Calu3 (cell line): ENCODE measurements around the gene TOM1L2. TPM values are rescaled to one million over a fixed set of nuclear protein-coding genes. Genes with fewer than 3 reads are reported as not detected.

ENCODE experiments used
- BruUV-seq: library from RNA; stranded (reverse); fragments of 400-500 nt; replicated peaks from 2 replicates; lab custom pipeline; 2021; lab: Mats Ljungman, UMichigan
- CTCF ChIA-PET: fragments of 300-600 bp; sonication (Branson Sonifier 250); formaldehyde crosslinking; loops from one replicate; lab custom pipeline; 2022; ENCODE audit warnings: antibody characterized with exemption; lab: Charles Lee
- DNase-seq: peaks from one replicate; pipeline ENCODE4 v3.0.0; 2022
- H3K27ac Mint-ChIP-seq: one replicate; pipeline ENCODE4 v1.8.0; 2022; ENCODE audit warnings: mixed read lengths; ENCODE audit not compliant: unreplicated experiment
- H3K27me3 Mint-ChIP-seq: one replicate; pipeline ENCODE4 v1.8.0; 2022; ENCODE audit warnings: mixed read lengths; ENCODE audit not compliant: unreplicated experiment
- H3K36me3 Mint-ChIP-seq: one replicate; pipeline ENCODE4 v1.8.0; 2022; ENCODE audit warnings: mild to moderate bottlenecking, moderate library complexity, mixed read lengths; ENCODE audit not compliant: insufficient read depth, unreplicated experiment
- H3K4me1 Mint-ChIP-seq: one replicate; pipeline ENCODE4 v1.8.0; 2022; ENCODE audit warnings: mild to moderate bottlenecking, low read depth, mixed read lengths; ENCODE audit not compliant: unreplicated experiment
- H3K4me3 Mint-ChIP-seq: one replicate; pipeline ENCODE4 v1.8.0; 2022; ENCODE audit warnings: mild to moderate bottlenecking, low read depth, moderate library complexity, mixed read lengths; ENCODE audit not compliant: unreplicated experiment
- H3K9me3 Mint-ChIP-seq: one replicate; pipeline ENCODE4 v1.8.0; 2022; ENCODE audit warnings: low read depth, mixed read lengths; ENCODE audit not compliant: unreplicated experiment
- CTCF ChIP-seq: fragments of 200-600 bp; IDR thresholded peaks from one replicate; pipeline ENCODE4 v1.8.0; 2022; ENCODE audit warnings: antibody characterized with exemption; ENCODE audit not compliant: unreplicated experiment
- intact Hi-C: fragments of 100-400 bp; cut with micrococcal nuclease; formaldehyde crosslinking; loops from one replicate; pipeline ENCODE4 v1.10.0; 2022; ENCODE audit not compliant: unreplicated experiment
- total RNA-seq: library from RNA; stranded (reverse); gene quantifications from 2 replicates; pipeline ENCODE4 v1.2.3, GENCODE V29; 2022

Gene TOM1L2
- total RNA-seq, 1 experiment from 2014 or later: 20.1 TPM

GRCh38 chr17:17971431-17972125 lies 622 bp downstream of the TOM1L2 start:
- Mint-ChIP-seq H3K4me3 (peak overlapping the region; percentile 86), H3K36me3 (peaks cover 23% of the 10 kb centered on the region), H3K27ac (peak overlapping the region; percentile 93), H3K9me3 (no peaks in the 10 kb centered on the region), H3K27me3 (peaks cover 10% of the 10 kb centered on the region), H3K4me1 (peaks cover 16% of the 10 kb centered on the region)
- TF ChIP-seq CTCF: no peak
- intact Hi-C loops: no loop called here
- CTCF ChIA-PET: interaction anchor here (0.7 to 1.2 kb wide), 5 partner anchors 12 to 135 kb away, joined by 3 to 7 read pairs (median 3); no protein-coding TSS in a partner anchor
- no TSS peak for BruUV-seq
- DNase-seq: peak; percentile 30

GRCh38 chr17:17970699-17971430 lies 1.3 kb downstream of the TOM1L2 start:
- DNase-seq: no peak
- H3K27me3 Mint-ChIP-seq: peaks cover 6% of the 10 kb centered on the region
- H3K36me3 Mint-ChIP-seq: peaks cover 20% of the 10 kb centered on the region
- no peak for TF ChIP-seq CTCF
- H3K27ac Mint-ChIP-seq: no peak overlapping the region
- BruUV-seq: TSS peak; percentile 49
- CTCF ChIA-PET: interaction anchor here (0.9 kb wide), 1 partner anchor 11 kb away, joined by 3 read pairs; no protein-coding TSS in a partner anchor
- peak overlapping the region; percentile 86 for H3K4me3 Mint-ChIP-seq
- intact Hi-C loops: no loop called here
- H3K9me3 Mint-ChIP-seq: no peaks in the 10 kb centered on the region
- peaks cover 16% of the 10 kb centered on the region for H3K4me1 Mint-ChIP-seq

DNA sequence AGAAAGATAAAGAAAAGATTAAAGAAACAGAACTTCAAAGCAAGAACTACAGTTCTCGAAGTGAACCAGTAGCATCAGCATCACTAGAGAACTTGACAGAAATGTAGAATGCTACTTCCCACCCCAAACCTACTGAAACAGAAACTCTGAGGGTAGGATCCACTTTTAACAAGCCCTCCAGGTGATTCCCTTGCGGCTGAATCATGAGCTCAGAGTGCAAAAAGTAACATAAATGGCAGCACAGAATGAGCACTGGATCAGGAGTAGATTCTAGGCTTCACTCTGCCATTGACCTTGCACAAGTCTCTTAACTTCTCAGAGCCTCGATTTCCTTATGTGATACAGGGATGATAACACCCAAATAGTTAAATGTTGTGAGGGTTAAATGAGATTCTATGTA lies 5.8 kb downstream of the TOM1L2 start:
- no peaks in the 10 kb centered on the region for H3K27me3 Mint-ChIP-seq
- peaks cover 16% of the 10 kb centered on the region for H3K4me1 Mint-ChIP-seq
- CTCF ChIA-PET: no interaction called here
- H3K36me3 Mint-ChIP-seq: peaks cover 2% of the 10 kb centered on the region
- H3K4me3 Mint-ChIP-seq: no peak overlapping the region
- BruUV-seq: no TSS peak
- H3K9me3 Mint-ChIP-seq: no peaks in the 10 kb centered on the region
- no peak for DNase-seq
- intact Hi-C loops: no loop called here
- no peak for TF ChIP-seq CTCF
- H3K27ac Mint-ChIP-seq: no peak overlapping the region

GRCh38 chr17:17965152-17965721 lies 7.0 kb downstream of the TOM1L2 start:
- H3K4me3 Mint-ChIP-seq: no peak overlapping the region
- no peaks in the 10 kb centered on the region for H3K9me3 Mint-ChIP-seq
- H3K4me1 Mint-ChIP-seq: peaks cover 14% of the 10 kb centered on the region
- intact Hi-C loops: no loop called here
- CTCF ChIA-PET: no interaction called here
- BruUV-seq: no TSS peak
- no peak for TF ChIP-seq CTCF
- H3K36me3 Mint-ChIP-seq: no peaks in the 10 kb centered on the region
- no peaks in the 10 kb centered on the region for H3K27me3 Mint-ChIP-seq
- no peak overlapping the region for H3K27ac Mint-ChIP-seq
- DNase-seq: no peak
